LoVo (cell line): ENCODE results near the gene ZBTB22.

ENCODE experiments used
- DNase-seq: peaks from one replicate; pipeline ENCODE4 v3.0.0-alpha.2; 2016; ENCODE audit warnings: low spot score

Gene ZBTB22

DNA sequence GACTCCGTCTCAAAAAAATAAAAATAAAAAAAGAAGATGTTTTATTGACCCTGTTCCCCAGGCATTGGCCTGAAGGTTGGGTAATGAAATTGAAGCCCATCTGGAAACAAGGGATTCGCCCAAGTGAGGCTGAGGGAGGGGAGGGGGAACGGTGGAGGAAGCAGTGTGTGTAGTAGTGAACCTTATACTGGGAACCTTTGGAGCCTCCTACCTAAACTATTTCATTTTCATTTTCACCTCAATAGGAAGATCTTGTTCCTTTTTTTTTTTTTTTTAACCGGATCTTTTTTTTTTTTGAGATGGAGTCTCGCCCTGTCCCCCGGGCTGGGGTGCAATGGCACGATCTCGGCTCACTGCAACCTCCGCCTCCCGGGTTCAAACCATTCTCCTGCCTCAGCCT lies 13.2 kb upstream of the ZBTB22 start:
- DNase-seq: no peak

DNA sequence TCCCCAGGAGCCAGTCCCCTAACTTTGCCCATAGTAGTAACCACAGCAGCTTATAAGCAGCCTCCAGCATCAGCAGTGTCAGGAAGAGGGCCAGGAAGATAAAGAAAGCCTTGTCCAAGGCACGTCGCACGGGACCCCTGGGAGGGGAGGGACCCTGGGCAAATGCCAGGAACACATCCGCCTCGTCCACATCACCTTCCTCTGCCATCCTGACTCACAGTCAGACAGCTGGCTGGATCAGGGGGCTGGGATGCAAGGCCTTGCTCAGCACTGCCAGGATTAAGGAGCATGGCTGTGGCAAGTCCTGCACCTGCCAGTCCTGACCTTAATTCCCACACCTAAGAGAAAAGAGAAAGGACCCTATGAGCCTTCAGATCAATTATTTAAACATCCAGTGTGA lies 11.5 kb upstream of the ZBTB22 start:
- no peak for DNase-seq

DNA sequence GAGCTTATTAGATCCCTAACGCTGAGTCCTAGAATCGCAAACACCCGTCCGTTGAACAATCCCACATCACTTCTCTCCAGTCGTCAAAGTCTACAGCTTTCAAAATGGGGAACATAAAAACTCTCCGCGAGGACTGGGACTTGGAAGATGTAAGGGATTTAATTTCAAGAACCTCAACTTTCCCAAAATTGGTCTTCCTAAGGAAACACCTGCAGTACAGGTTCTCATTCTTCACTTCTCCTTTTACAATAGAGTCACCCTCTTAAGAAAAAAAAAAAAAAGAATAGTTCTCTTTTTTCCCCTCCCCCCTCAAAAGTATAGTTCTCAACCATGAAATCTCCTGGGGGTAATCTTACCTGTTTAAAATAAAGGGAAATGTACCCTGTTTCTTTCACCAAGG lies 6.6 kb upstream of the ZBTB22 start:
- no peak for DNase-seq

DNA sequence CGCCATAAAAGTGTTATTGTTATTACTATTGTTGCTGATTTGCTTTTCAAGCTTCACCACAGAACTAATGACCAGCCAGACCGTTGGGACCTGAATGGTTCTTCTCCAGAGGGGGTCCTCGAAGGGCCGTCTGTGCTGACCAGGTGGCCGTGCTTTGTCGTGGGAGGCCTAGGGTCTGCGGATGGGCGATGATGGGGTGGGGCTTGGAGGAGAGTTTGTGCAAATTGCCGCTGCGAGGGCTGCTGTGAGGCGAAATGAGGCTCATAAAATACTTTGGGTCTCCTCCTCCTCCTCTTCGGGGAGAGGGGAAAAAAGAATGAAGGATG lies 6.0 kb upstream of the ZBTB22 start:
- no peak for DNase-seq

DNA sequence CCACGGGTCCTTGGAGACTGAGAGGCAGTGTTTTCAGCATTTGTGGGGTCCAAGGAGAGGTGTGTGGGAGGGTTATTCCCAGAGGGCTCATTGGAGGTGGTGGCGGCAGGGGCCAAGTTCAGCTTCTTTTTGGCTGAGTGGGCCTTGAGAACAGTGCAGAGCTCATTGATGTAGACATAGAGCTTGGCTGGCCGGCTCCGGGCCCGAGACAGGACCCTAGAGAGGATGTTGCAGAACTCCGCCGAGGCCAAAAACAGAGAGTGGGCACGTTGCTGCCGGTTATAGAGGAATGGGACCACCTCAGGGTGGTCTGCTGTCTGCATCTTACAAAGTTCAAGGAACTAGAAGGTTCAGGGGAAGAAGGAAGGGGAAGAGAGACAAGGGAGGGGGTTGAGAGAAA lies 3.7 kb upstream of the ZBTB22 start:
- no peak for DNase-seq

DNA sequence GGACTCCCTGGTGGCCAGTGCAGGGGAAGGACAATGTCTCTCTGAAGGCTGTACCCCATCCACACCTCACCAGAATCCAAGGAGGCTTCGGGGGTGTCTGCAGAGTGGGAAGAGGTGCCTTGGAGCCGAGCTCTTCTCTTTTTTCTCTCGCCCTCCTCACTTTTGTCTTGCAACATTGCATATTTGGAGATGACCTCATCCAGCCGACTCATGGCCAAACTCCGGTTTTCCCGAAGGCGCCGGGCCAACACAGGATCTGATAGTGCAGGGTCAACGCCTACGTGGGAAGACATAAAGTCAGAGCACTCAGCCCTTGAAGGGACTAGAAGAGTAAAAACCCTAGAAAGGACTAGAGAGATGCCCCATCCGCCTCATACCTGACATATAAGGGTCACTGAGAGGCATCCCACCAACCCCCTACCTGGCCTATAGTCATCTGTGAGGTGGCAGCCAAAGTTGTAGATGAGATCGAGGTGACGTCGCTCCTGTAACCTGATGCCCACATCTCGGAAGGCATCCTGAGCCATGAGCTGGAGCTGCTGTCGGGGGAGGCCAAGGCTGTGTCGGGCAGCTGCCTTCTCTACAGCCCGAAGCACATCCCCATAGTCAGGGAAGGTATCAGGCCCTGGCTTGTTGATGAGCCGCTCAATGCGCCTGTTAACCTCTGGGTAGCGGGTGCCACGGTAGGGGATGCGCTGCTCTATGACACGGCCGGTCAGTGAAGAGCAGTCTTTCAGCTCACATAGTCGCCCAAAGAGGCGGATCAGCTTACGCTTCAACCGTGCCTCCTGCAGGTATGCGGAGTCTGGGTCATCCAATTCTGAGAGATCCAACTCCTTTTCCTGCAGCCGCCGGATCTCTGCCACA lies 3.0 kb upstream of the ZBTB22 start:
- DNase-seq: no peak

DNA sequence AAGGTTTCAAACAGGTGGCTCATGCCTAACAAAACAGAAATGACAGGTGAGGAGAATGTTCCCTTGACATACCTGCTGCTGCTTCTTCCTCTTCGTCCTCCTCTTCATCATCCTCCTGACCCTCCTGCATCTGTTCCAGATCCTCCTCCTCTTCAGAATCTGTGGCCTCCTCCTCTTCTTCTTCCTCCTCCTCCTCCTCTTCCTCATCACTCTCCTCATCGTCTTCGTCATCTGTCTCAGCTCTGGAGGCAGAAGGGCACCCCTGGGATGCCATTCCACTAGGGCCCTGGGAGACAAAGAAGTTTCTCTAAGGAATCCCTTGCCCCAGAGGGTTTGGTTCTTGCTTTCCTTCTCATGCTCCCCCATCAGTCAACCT lies 2.4 kb upstream of the ZBTB22 start:
- DNase-seq: no peak

DNA sequence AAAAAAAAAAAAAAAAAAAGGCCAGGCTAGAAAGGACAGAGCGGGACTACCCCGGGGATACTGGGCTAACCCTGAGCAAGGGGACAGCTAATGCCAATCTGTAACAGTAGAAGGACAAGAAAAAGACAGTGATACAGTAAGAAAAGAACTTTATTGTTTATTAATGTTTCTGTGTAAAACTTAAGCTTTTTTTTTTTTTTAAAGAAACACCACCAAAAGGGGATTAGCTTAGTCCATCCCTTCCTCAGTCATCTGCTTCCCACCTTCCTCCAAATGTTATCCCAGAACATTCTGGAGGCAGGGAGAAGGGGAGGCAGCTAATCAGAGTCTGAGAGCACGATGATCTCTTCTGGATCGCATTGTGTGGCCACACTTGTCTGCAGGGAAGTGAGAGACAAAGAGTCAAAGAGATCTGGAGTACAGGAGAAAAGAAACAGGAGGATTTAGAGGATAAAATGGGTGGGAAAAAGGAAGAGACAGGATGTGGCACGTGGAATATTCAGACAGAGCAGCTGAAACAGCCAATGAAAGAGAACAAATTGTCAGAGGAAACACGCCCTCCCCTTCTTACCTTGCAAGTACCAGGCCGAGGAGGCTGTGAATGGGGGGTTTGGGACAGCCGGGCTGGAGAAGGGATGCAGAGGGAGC lies 1.0 kb upstream of the ZBTB22 start:
- DNase-seq: no peak

DNA sequence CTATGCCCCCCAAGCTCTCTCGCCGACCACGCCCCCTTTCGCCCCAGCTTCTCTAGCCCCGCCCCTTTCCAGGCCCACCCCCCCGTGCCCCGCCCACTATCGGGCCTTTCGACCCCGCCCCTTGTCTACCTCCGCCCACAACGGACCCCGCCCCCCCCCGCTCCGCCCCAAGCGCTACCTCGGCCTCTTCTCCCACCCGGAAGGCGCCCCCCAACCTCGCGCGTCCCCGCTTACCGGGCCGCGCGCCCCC lies 200 bp downstream of the ZBTB22 start:
- DNase-seq: no peak

DNA sequence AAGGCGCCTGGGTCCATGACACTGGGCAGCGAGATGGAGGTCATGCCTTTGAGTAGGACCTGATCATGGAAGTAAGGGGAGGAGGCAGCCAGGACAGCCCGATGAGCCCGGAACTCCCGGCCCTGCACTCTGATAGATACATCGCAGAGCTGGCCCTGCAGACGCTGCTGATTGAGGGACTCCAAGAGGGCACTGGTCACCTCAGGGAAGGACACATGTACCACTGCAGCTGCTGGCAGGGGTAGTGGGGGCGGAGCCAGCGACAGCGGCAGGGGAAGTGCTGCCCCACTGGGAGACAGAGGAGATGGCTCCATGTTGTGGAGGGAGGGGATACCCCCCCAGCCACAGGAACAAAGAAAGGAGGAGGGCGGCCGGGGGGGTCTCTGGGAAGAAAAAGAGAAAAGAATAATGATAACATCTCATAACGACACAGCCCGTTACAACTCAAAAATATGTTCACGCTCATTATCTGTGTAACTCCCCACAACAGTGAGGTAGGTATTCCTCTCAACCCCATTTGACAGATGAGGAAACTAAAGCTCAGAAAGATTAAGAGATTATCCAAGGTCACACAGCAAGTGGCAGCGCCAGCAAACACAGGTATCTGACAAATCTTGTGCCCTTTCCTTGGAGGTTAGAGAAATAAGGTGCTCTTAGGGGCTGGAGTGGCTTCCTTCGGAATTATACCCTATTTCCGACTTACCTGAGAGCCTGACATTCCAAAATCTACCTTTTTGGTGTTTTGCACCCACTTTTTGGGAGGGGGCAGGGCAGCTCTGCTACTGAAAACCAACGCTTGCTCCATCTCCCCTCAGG lies 733 bp downstream of the ZBTB22 start:
- no peak for DNase-seq

DNA sequence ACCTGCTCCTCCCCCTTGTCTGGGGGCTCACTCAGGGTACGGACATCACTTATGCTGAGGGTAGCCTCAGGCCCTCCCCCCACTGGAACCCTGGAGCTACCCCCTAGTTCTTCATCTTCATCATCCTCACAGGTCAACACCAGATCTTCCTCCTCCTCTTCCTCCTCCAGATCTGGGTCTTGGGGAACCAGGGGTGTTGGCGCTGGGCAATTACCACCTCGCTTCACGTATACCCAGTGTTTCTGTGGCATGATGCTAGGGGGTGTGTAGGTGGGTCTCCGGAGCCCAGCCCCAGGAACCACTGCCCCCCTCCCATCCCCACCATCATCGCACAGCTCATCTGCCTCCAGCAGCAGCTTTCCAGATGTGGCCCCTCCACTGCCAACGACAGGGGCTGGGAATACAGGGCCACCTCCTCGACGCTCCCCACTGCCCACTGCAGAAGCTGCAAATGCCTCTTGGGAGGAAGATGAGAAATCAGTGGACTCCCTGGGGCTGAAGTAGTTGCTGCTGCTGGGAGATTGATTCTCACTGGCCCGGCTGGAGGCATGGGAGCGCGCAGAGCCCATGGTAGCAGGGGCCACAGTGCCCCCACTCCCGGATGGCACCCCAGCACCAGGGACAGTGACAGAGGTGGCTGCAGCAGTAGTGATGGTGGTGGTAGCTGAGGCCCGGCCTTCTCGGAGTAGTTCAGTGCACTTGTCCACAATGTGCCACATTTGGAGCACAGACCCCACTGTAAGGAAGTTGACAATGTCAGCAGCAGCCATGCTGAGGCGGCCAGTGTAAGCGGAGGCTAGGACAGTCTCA lies 1.5 kb downstream of the ZBTB22 start:
- DNase-seq: no peak

DNA sequence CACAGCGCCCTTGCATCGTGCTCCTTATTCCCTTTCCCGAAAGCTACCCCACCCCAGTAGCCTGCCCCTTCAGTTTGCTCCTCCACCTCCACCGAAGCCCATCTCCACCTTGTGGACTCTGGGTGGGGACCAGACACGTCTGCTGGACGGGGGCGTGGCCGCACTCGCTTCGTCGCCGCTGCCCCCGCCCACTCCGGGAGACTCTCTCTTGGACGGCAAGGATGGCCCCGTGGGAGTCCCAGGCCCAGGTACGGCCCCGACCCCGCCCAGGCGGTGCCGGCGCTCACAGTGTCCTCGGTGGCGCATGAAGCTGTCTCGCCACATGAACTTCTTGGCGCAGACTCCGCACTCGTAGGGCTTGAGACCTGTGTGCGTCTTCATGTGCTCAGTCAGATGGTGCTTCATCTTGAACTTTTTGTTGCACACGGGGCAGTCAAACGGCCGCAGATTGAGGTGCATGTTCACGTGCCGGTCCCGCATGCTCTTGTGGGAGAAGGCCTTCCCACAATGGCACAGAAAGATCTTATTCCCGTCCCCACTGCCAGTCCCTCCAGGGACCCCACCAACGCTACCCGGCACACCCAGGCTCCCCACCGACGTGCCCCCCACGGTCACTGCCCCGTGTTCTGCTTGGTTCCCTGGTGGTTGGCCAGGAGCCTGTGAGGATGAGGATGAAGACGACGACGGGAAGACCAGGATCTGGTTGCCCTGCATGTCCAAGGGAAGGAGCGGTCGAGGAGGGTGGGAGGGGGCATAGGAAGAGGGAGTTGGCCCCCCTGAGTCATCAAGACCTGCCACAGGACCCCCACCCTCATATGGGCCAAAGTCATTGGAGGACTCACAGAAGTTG lies 2.4 kb downstream of the ZBTB22 start:
- no peak for DNase-seq

DNA sequence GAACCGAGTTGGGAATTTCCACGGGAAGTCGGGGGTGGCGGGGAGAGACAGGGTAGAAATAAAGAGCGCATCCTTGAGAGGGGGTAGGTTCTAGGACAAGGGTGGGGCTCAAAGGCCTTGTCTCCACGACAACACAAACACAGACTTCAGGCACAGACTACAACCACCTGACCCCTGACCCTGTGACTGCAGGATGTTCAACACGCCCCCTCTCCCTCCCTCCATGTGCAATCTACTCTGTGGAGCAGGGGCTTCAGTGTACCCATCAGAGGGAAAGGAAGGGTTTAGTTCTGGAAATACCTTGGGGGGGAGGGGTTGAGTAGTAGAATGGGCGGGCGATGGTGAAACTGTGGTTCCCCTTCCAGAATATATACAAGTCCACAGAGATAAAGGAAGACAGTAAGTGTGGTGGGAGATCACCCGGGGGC lies 3.0 kb downstream of the ZBTB22 start:
- peak; percentile 51 for DNase-seq

DNA sequence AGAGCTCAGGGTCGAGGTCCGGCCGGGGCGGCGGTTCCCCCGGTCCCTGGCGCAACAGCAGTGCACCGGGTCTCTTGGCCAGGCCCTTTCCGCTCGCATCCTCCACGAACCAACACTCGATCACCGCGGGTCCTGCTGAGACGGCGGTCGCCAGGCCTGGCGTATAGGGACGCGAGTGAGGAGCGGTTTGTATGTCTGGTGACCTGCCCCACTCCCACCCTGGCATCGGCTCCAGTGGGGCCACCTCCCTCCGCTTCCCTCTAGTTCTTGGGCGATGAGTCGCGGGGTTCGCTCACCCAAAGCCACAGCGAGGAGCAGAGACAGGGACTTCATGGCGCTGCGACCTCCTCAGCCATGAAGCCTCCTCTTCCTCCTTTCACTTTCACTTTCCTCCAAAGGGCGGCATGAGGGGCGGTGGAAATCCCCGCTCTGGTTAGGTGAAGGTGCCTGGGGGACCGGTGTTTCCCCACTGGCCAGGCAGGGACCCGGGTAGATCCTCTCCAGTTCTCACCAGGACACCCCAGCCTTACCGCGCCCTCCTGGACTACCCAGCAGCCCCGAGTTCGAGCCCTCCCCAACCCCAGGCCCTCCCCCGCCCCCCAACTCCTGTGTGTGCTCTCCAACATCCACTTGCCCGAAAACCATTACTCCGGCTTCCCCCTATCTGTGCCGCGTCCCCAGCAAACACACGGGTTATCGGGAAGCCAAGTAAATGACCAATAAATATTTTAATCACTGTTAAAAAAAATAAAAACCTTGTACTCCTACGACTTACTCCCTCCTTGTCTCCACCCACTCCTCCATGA lies 3.6 kb downstream of the ZBTB22 start, which contains the start of gene TAPBP:
TAPBP (minus strand) TSS at position 370 of the 806 bp plus-strand sequence; CDS start at position 333, 37 bp downstream.
- DNase-seq: peak; percentile 64

DNA sequence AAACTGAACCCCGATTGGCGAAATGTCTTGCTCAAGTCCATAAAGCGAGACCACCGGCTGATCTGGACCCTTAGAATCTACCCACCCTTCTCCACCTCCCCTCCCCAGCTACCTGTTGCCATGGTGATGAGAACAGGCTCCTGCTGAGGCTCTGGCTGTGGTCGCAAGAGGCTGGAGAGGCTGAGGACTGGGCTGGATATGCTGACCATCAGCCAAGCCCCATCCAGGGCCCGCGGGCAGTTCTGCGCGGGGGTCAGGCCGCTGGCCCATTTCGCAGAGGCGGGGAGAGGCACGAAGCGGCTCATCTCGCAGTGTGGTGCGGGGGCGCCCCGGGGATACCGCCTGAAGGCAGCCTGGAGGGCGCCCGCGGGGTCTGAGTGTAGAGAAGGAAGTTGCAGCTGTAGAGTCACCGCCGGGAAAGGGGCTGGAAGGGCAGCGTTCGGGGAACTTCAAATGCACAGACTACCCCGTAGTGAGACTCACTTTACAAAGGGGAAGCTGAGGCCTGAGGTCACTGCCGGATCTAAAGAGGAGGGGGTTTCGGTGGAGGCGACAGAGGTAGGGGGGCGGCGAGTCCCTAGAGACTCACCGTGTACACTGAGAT lies 4.3 kb downstream of the ZBTB22 start:
- DNase-seq: no peak

DNA sequence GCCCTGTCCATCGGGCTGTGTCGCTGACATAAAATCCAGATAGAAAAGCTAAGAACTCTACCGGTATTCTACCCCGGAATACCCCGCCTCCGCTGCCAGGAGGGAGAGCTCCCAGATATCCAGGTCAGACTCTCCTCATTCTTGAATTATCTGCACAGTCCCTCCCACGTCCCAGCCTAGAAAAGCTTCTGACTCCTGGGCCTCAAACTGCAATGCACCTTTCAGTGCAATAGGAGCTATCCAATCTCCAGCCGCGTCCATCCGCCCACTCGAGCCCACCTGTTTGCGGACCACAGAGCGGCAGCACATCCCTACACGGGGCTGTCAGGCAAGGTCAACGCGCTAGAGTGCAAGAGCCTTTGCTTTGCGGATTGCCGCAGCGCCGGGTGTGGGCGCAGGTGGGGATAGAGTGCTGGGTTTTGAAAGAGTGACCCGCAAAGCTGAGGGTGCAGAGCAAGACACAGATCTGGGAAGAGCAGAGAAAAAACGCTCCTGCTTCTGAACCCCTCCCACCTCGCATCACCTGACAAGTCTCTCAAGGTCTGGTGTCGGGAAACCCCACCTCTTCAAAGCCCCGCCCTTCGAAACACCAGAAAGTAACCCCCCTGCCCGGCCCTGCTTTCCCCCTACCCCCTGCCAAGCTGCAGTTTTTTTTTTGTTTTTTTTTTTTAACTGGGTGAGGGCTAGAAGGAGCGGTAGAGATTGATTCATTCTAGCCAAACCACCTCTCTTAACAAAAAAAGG lies 5.0 kb downstream of the ZBTB22 start:
- DNase-seq: peak; percentile 73

DNA sequence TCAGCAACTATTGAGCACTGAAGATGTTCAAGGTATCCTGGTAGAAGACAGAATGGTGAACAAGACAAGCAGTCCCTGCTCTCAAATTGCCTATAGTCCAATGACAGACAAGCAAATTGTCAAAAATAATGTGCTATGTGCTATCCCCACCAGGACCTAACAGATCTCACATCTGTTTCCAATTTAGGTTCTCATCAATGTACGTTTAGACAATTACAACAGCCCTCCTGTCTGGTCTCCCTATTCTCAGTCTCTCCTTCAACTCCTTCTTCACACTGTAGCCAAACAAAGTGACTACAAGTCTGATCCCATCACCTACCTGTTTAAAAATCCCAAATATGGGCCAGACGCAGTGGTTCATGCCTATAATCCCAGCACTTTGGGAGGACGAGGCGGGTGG lies 11.2 kb downstream of the ZBTB22 start:
- DNase-seq: no peak

DNA sequence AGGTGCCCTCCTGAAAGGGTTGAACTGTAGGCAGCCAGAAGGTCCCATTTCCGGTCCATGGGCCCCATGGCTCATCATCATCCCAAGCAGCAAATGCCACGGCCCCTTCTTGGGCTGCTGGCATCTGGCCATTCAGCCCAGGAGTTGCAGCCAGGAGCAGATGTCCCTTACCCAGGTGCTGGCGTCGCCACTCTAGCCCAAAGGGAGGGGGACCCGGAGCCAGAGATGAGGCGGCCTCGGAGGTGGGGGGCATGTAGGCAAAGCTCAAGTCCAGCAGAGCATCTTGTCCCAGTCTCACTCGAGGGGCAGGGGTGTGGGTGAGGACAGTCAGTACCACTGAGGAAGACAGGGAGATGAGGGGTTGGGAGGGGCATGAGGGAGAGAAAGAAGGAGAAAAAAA lies 12.5 kb downstream of the ZBTB22 start:
- no peak for DNase-seq

DNA sequence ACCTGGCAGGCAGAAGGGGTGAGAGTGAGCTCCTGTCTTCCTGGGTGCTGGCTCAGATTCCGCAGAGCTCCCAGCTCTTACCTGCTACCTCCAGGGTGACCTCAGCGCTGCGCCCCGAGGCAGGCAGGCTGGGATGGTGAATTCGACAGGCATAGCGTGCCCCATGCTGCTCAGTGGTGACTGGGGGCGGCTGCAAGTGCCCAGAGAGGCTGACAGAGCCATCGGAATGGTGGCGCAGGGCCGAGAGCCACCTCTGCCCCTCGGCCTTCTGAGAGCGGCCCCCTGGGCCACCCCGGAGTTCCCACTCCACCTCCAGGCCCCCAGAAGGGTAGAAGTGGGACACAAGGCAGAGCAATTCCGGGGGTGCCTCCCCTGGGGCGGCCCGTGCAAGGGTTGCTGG lies 13.3 kb downstream of the ZBTB22 start:
- DNase-seq: no peak
